Naive thymus-derived CD8-positive, alpha-beta T cell (primary cell): Measurements from ENCODE around the gene BICRAL. TPM values are rescaled to one million over a fixed set of nuclear protein-coding genes. Genes with fewer than 3 reads are reported as not detected.

Experiments
- ATAC-seq, 2 donors: fragments of 150-1000 bp; cut with Tn5 transposase in 1 of 2; sonication (Bioruptor Pico), chemical (Tn5 transposase) in 1 of 2; 1 replicate in 1 of 2; 2 replicates in 1 of 2; pipeline ENCODE4 v1.10.0; 2021; ENCODE audit warnings: mild to moderate bottlenecking in 2 of 2, moderate library complexity in 2 of 2
- POLR2A ChIA-PET: fragments of 350-600 bp; sonication (Branson Sonifier 250); formaldehyde crosslinking; loops from one replicate; lab custom pipeline; 2021; ENCODE audit warnings: antibody characterized with exemption; lab: Charles Lee
- DNase-seq, 10 donors: peaks; one replicate each; pipeline versions ENCODE4 v3.0.0 to v3.0.0-alpha.2; 2020 to 2022
- H3K27ac Mint-ChIP-seq, 10 donors: one replicate each; pipeline ENCODE4 v1.8.0; 2020 to 2022; ENCODE audit warnings: mild to moderate bottlenecking in 10 of 10, mixed read lengths in 10 of 10, moderate library complexity in 4 of 10, inconsistent platforms in 1 of 10
- H3K27me3 Mint-ChIP-seq, 5 donors: one replicate each; pipeline ENCODE4 v1.8.0; 2021 to 2022; ENCODE audit warnings: mixed read lengths in 5 of 5
- H3K36me3 Mint-ChIP-seq, 3 donors: one replicate each; pipeline ENCODE4 v1.8.0; 2020 to 2022; ENCODE audit warnings: mixed read lengths in 3 of 3, mild to moderate bottlenecking in 2 of 3, inconsistent platforms in 1 of 3
- H3K4me1 Mint-ChIP-seq, 4 donors: one replicate each; pipeline ENCODE4 v1.8.0; 2021 to 2022; ENCODE audit warnings: mixed read lengths in 4 of 4
- H3K4me3 Mint-ChIP-seq, 10 donors: one replicate each; pipeline ENCODE4 v1.8.0; 2020 to 2022; ENCODE audit warnings: mild to moderate bottlenecking in 10 of 10, mixed read lengths in 10 of 10, moderate library complexity in 6 of 10, inconsistent platforms in 1 of 10
- H3K9me3 Mint-ChIP-seq, 9 donors: one replicate each; pipeline ENCODE4 v1.8.0; 2020 to 2022; ENCODE audit warnings: mixed read lengths in 9 of 9, mild to moderate bottlenecking in 3 of 9, inconsistent platforms in 1 of 9, moderate library complexity in 1 of 9
- polyA plus RNA-seq, 3 donors: library from polyadenylated mRNA; unstranded; fragments of 300-500 nt; fragmentation: Illumina TruSeq; gene quantifications; one replicate each; pipeline ENCODE4 v1.2.3, GENCODE V29; 2021
- total RNA-seq, 8 experiments: library from RNA in 2 of 8; stranded (reverse) in 2 of 8; gene quantifications; one replicate each; pipeline ENCODE4 v1.2.3 and lab custom pipeline; 2021 to 2026

The BICRAL gene
- total and polyA plus RNA-seq, 5 experiments from 2014 or later, result 3.6 to 39.9 (median 6.3) TPM

GRCh38 chr6:42783177-42783875 is 1.5 kb downstream of the BICRAL start:
- H3K27ac Mint-ChIP-seq, result no peak overlapping the region
- ATAC-seq (peak; percentile 52 to 64), DNase-seq (peak; percentile 66 to 96 (median 85))
- H3K4me1 Mint-ChIP-seq, result peaks cover 12 to 28% (median 20%) of the 10 kb centered on the region in 4 donors
- peaks cover under 1 to 7% (median 4%) of the 10 kb centered on the region in 3 donors for H3K36me3 Mint-ChIP-seq
- H3K9me3 Mint-ChIP-seq, result no peaks in the 10 kb centered on the region
- POLR2A ChIA-PET, result interaction anchor here (0.6 to 13.0 kb wide), 34 partner anchors 7 to 1711 kb away, joined by 3 to 852 read pairs (median 7); partner anchors contain the start of genes CNPY3, KLHDC3, MEA1 and NFYA
- H3K4me3 Mint-ChIP-seq, result peak overlapping the region in 1 of 10 donors; percentile 98
- no peaks in the 10 kb centered on the region for H3K27me3 Mint-ChIP-seq

- peak overlapping the region in 1 of 10 donors; percentile 98 for H3K4me3 Mint-ChIP-seq
- H3K27me3 Mint-ChIP-seq, result no peaks in the 10 kb centered on the region
- H3K36me3 Mint-ChIP-seq, result peaks cover 6 to 7% (median 6%) of the 10 kb centered on the region in 3 donors
- POLR2A ChIA-PET, result interaction anchor here (0.6 to 13.0 kb wide), 20 partner anchors 9 to 1712 kb away, joined by 3 to 852 read pairs (median 7); partner anchors contain the start of genes NFYA, OARD1, RPL7L1 and TBCC
- peak; percentile 6 to 17 for ATAC-seq
- peaks cover 8 to 31% (median 23%) of the 10 kb centered on the region in 4 donors for H3K4me1 Mint-ChIP-seq
- no peaks in the 10 kb centered on the region for H3K9me3 Mint-ChIP-seq
- peak in 2 of 10 donors; percentile 45 to 46 for DNase-seq
- H3K27ac Mint-ChIP-seq, result no peak overlapping the region
Observed at GRCh38 chr6:42783876-42784642, 2.2 kb downstream of the BICRAL start.

GRCh38 chr6:42784717-42785498 is 3.1 kb downstream of the BICRAL start:
- Mint-ChIP-seq H3K9me3 (no peaks in the 10 kb centered on the region), H3K4me1 (peaks cover 15 to 31% (median 24%) of the 10 kb centered on the region in 4 donors), H3K27me3 (no peaks in the 10 kb centered on the region), H3K4me3 (peak overlapping the region in 1 of 10 donors; percentile 98), H3K36me3 (peaks cover 6 to 9% (median 7%) of the 10 kb centered on the region in 3 donors), H3K27ac (no peak overlapping the region)
- DNase-seq, result no peak
- POLR2A ChIA-PET, result interaction anchor here (0.6 to 13.0 kb wide), 18 partner anchors 8 to 144 kb away, joined by 3 to 852 read pairs (median 7); partner anchors contain the start of genes CNPY3, RPL7L1 and TBCC
- no peak for ATAC-seq

GRCh38 chr6:42786525-42786985 is 4.7 kb downstream of the BICRAL start:
- H3K4me3 Mint-ChIP-seq, result no peak overlapping the region
- no peaks in the 10 kb centered on the region for H3K9me3 Mint-ChIP-seq
- POLR2A ChIA-PET, result interaction anchor here (2.6 to 13.0 kb wide), 4 partner anchors 15 to 58 kb away, joined by 20 to 852 read pairs (median 384); partner anchors contain the start of gene TBCC
- H3K27ac Mint-ChIP-seq, result no peak overlapping the region
- no peak for DNase-seq
- ATAC-seq, result no peak
- no peaks in the 10 kb centered on the region for H3K27me3 Mint-ChIP-seq
- peaks cover 6 to 15% (median 7%) of the 10 kb centered on the region in 3 donors for H3K36me3 Mint-ChIP-seq
- H3K4me1 Mint-ChIP-seq, result peaks cover 21 to 34% (median 29%) of the 10 kb centered on the region in 4 donors

- no peaks in the 10 kb centered on the region for H3K9me3 Mint-ChIP-seq
- H3K27me3 Mint-ChIP-seq, result no peaks in the 10 kb centered on the region
- ATAC-seq (no peak), DNase-seq (peak in 1 of 10 donors; percentile 7)
- peaks cover 21 to 38% (median 30%) of the 10 kb centered on the region in 4 donors for H3K4me1 Mint-ChIP-seq
- H3K27ac Mint-ChIP-seq, result no peak overlapping the region
- peaks cover 6 to 15% (median 7%) of the 10 kb centered on the region in 3 donors for H3K36me3 Mint-ChIP-seq
- no peak overlapping the region for H3K4me3 Mint-ChIP-seq
- POLR2A ChIA-PET, result interaction anchor here (0.7 to 13.0 kb wide), 7 partner anchors 16 to 231 kb away, joined by 3 to 852 read pairs (median 10); partner anchors contain the start of genes RPL7L1 and TBCC
Observed at GRCh38 chr6:42787063-42787472, 5.2 kb downstream of the BICRAL start.

GRCh38 chr6:42788671-42789070 is 6.8 kb downstream of the BICRAL start:
- H3K36me3 Mint-ChIP-seq, result peaks cover 6 to 15% (median 7%) of the 10 kb centered on the region in 3 donors
- no peaks in the 10 kb centered on the region for H3K27me3 Mint-ChIP-seq
- H3K4me3 Mint-ChIP-seq, result peak overlapping the region in 9 of 10 donors; percentile 11 to 78 (median 59)
- H3K9me3 Mint-ChIP-seq, result no peaks in the 10 kb centered on the region
- peaks cover 21 to 40% (median 30%) of the 10 kb centered on the region in 4 donors for H3K4me1 Mint-ChIP-seq
- peak in 1 of 2 donors; percentile 15 for ATAC-seq
- peak in 2 of 10 donors; percentile 8 to 27 for DNase-seq
- peak overlapping the region in 5 of 10 donors; percentile 66 to 94 (median 84) for H3K27ac Mint-ChIP-seq
- POLR2A ChIA-PET, result interaction anchor here (0.6 to 13.0 kb wide), 6 partner anchors 18 to 103 kb away, joined by 3 to 852 read pairs (median 5); partner anchors contain the start of genes RPL7L1 and TBCC

GRCh38 chr6:42790549-42791181 is 8.8 kb downstream of the BICRAL start:
- Mint-ChIP-seq H3K36me3 (peaks cover 0 to 21% (median 4%) of the 10 kb centered on the region in 3 donors), H3K9me3 (no peaks in the 10 kb centered on the region), H3K4me3 (peak overlapping the region in 8 of 10 donors; percentile 11 to 61 (median 48)), H3K27me3 (no peaks in the 10 kb centered on the region), H3K4me1 (peaks cover 20 to 41% (median 30%) of the 10 kb centered on the region in 4 donors), H3K27ac (peak overlapping the region in 8 of 10 donors; percentile 76 to 97 (median 86))
- POLR2A ChIA-PET, result interaction anchor here (0.7 to 13.0 kb wide), 8 partner anchors 7 to 222 kb away, joined by 4 to 852 read pairs (median 6); partner anchors contain the start of genes BICRAL, RPL7L1 and TBCC
- ATAC-seq, result peak; percentile 17 to 18
- peak in 1 of 10 donors; percentile 7 for DNase-seq

- DNase-seq, result peak in 1 of 10 donors; percentile 5
- ATAC-seq, result peak in 1 of 2 donors; percentile 12
- Mint-ChIP-seq H3K4me3 (no peak overlapping the region), H3K27ac (peak overlapping the region in 7 of 10 donors; percentile 76 to 97 (median 84)), H3K9me3 (no peaks in the 10 kb centered on the region), H3K4me1 (peaks cover 26 to 50% (median 41%) of the 10 kb centered on the region in 4 donors), H3K36me3 (peaks cover 0 to 21% (median 4%) of the 10 kb centered on the region in 3 donors), H3K27me3 (no peaks in the 10 kb centered on the region)
- POLR2A ChIA-PET, result interaction anchor here (0.6 to 2.0 kb wide), 4 partner anchors 9 to 46 kb away, joined by 3 to 12 read pairs (median 5); partner anchors contain the start of genes BICRAL and TBCC
Observed at GRCh38 chr6:42791706-42792320, 10.0 kb downstream of the BICRAL start.

- peaks cover 15 to 36% (median 30%) of the 10 kb centered on the region in 4 donors for H3K4me1 Mint-ChIP-seq
- POLR2A ChIA-PET, result no interaction called here
- no peak for ATAC-seq
- peaks cover 0 to 10% (median 1%) of the 10 kb centered on the region in 3 donors for H3K36me3 Mint-ChIP-seq
- DNase-seq, result no peak
- no peak overlapping the region for H3K4me3 Mint-ChIP-seq
- H3K27ac Mint-ChIP-seq, result peak overlapping the region in 4 of 10 donors; percentile 5 to 45 (median 36)
- no peaks in the 10 kb centered on the region for H3K27me3 Mint-ChIP-seq
- no peaks in the 10 kb centered on the region for H3K9me3 Mint-ChIP-seq
Observed at GRCh38 chr6:42795651-42796050, 13.8 kb downstream of the BICRAL start.

- no peaks in the 10 kb centered on the region for H3K27me3 Mint-ChIP-seq
- DNase-seq (no peak), ATAC-seq (peak in 1 of 2 donors; percentile 24)
- POLR2A ChIA-PET, result interaction anchor here (0.8 kb wide), 1 partner anchor 50 kb away, joined by 10 read pairs; the partner anchor contains the start of gene TBCC
- H3K4me1 Mint-ChIP-seq, result peaks cover 11 to 31% (median 25%) of the 10 kb centered on the region in 4 donors
- H3K27ac Mint-ChIP-seq, result peak overlapping the region in 9 of 10 donors; percentile 2 to 78 (median 27)
- peaks cover 0 to 8% (median 1%) of the 10 kb centered on the region in 3 donors for H3K36me3 Mint-ChIP-seq
- peak overlapping the region in 1 of 10 donors; percentile 55 for H3K4me3 Mint-ChIP-seq
- no peaks in the 10 kb centered on the region for H3K9me3 Mint-ChIP-seq
Observed at GRCh38 chr6:42796171-42796570, 14.3 kb downstream of the BICRAL start.
